ENCODE measurements around the gene TGM5.
"Not testable (repeated sequence)": the region's sequence is repeated elsewhere in the genome, so short reads cannot be mapped to it uniquely, and the experiment has no call there.

TGM5 gene, protein sequence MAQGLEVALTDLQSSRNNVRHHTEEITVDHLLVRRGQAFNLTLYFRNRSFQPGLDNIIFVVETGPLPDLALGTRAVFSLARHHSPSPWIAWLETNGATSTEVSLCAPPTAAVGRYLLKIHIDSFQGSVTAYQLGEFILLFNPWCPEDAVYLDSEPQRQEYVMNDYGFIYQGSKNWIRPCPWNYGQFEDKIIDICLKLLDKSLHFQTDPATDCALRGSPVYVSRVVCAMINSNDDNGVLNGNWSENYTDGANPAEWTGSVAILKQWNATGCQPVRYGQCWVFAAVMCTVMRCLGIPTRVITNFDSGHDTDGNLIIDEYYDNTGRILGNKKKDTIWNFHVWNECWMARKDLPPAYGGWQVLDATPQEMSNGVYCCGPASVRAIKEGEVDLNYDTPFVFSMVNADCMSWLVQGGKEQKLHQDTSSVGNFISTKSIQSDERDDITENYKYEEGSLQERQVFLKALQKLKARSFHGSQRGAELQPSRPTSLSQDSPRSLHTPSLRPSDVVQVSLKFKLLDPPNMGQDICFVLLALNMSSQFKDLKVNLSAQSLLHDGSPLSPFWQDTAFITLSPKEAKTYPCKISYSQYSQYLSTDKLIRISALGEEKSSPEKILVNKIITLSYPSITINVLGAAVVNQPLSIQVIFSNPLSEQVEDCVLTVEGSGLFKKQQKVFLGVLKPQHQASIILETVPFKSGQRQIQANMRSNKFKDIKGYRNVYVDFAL

DNA sequence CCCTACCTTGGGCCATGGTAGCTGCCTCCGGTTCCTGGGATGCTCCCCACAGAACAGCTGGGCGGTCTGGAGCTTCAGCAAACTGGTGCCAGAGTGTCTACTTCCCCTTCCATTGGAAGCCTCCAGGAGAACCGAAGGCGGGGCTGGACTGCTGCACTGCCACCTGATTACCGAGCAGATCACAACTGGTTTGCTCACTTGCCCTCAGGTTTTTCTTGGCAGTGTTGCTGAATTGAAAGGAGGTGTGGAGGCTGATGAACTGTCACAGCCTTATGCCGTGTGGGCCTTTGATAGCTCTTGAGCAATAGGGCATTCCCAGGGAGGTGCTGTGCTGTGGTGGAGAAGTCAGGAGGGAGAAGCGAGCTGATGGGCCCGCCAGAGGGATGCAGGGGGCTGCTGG, at the start of gene TGM5:
TGM5 (minus strand) TSS at position 95 of the 400 bp plus-strand sequence; CDS start at position 16, 79 bp downstream.
- no peak for DNase-seq

DNA sequence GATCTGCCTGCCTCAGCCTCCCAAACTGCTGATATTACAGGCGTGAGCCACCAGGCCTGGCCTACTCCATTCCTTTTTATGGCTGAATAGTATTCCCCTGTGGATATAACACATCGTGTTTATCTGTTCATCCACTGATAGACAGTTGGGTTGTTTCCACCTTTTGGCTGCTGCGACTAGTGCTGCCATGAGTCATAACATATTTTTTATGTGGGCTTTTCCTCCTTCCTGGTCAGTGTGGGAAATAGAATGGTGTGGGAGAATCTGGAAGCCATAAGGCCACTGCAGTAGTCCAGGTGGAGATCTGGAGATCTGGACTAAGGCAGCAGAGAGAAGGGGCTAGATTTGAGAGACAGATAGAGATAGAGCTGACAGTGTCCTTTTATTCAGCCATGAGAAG, 47.4 kb upstream of the TGM5 start:
- no peak for DNase-seq

DNA sequence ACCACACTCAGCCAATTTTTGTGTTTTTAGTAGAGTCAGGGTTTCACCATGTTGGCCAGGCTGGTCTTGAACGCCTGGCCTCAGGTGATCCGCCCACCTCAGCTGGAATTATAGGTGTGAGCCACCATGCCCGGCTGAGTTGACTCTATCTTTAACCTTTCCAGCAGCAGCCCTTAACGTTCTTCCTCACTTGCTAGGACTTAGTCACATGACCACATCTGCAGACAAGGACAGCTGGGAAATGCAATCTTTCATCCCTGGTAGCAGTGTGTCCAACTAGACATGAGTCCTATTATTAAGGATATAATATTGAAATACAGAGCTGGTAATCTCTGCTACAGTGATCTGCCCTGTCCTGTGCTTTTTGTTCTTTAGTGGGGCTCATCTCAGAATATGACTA, 45.6 kb upstream of the TGM5 start:
- DNase-seq: no peak

DNA sequence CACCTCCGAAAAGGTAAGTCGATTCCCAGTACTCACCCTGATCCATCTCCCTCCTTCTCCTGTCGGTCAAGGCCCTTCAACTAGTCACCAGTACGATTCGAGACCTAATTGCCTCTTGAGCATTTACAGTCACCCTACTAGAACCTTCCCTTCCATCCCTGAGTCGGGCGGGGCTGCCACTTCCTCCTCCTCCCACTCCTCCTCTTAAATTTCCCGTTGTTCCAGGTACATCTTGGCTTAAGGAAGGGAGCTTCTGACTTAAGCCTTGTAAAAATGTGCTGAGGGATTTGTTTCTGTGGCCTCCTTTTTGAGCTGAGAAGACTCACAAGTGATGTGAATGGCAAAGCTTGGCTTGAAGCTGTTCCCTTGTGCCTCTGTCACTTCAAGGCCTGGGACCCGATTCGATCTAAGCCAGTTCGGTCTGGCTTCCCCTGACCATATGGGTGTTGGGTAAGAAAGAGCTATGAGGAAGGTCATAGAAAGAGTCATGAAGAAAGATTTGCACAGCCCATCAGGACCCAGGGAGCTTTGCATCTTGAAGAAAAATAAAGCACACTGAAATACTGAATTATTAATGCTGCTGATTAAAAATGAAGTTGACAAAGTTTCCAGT, 35.6 kb upstream of the TGM5 start, which contains the start of gene TGM7:
TGM7 (minus strand) TSS at position 51 of the 613 bp plus-strand sequence.
- DNase-seq: no peak

DNA sequence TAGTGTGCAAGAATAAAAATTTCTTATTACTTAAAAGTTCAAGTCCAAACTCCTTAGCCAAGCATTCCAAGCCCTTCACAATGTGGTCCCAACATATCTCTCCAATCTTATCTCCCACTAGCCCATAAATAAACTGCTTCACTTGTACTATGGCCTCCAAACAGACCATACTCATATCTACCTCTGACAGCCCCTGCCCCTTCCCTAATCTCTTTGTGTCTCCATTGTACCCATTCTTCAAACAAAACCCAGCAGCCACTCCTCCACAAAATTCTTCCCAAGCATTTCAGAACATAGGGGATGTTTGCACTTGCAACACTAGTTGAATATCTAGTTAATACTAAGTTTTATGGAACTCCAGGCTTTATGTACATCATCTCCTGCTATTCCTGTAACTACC, 33.2 kb upstream of the TGM5 start:
- no peak for DNase-seq

DNA sequence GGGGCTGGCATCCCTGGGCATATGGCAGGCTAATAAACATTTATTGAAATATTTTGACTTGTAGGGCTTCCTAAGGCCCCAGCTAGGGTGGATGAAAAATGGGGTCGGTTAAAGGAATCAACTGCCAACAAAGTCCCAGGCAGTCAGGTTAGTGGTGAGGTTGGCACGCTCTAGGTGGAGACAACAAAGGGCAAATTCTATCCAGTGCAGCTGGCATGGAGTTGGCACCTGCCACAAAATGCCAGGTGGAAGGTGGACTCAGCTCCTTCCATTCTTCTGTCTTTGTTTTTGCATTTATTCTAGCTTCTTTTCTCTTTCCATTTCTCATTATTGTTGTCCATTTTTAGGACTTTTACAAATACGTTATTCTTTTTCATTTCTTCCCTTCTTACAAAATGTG, 32.7 kb upstream of the TGM5 start:
- DNase-seq: no peak

DNA sequence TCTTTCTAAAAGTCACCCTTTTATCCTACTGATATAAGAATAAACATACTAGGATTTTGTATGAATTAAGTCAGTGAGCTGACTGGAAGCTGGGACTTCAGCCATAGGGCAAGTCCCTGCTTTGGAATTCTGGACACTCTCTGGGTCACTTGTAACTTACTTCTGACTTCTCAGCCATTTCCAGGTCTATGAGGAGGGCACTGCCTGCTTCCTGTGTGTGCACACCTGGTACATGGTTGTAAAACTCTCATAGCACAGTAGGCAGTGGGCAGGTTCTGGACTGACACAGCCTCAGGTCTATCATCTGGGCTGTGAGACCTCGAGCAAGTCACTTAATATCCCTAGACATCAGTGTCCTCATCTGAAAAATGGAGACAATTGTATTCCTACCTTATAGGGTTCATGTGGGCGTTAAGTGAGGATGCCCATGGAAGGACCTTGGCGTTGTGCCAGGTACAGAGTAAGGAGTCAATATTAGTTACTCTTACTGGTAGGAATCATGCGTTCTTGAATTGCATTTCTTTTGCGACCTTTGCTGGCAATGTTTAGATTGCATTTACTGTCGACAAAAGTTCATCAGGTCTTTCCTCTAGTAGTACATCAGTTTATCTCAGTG, 27.5 kb upstream of the TGM5 start:
- DNase-seq: no peak

DNA sequence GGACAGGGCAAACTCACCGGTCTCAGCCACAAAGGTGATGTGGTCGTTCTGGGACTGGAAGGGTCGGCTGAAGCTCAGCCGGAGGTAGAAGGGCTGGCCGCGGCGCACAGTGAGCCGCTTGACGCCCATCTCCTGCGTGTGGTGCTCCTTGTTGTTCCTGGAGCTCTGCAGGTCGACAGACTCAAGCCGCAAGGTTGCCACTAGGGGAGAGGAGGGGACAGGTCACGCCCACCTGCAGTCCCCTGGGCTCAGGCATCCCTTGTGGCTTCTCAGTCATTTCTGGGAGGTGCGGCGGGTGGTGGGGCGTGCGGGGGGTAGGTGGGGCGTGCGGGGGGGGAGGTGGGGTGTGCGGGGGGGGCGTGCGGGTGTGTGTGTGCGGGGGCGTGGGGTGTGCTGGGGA, 26.7 kb upstream of the TGM5 start:
- DNase-seq: peak in 1 of 2 donors; percentile 6

DNA sequence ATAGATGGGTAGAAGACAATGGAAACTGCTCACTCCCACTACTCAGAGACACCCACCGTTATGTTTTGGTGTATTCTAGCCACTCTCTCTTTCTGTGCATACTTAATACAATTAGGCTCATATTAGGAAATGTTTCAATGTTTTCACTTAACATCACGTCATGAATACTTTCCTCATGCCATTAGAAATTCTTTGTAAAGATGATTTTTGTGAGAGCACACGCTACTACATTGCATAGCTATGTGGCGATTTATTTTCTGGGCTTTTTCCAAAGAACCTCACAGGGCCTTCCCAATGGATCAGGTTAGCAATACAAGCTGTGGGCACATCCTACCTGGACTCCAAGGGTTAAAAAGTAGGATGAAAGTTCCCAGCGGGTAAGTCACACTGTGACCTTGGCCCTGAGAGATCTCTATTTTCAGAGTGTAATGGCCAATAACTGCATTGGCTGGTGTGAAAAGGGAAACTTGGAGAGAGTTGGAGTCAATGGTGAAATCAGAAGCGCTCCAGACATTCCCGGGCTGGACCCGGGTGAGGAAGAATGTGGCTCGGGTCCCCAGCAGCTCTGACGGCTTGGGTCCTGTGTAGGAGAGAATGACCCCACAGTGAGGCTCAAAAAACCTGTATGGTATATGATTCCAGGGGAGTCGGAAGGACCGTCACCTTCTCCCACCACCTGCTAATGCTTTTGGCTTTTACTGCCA, 25.8 kb upstream of the TGM5 start:
- no peak for DNase-seq

DNA sequence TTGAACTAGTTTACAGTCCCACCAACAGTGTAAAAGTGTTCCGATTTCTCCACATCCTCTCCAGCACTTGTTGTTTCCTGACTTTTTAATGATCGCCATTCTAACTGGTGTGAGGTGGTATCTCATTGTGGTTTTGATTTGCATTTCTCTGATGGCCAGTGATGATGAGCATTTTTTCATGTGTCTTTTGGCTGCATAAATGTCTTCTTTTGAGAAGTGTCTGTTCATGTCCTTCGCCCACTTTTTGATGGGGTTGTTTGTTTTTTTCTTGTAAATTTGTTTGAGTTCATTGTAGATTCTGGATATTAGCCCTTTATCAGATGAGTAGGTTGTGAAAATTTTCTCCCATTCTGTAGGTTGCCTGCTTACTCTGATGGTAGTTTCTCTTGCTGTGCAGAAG, 22.9 kb upstream of the TGM5 start:
- not testable (repeated sequence) for DNase-seq

DNA sequence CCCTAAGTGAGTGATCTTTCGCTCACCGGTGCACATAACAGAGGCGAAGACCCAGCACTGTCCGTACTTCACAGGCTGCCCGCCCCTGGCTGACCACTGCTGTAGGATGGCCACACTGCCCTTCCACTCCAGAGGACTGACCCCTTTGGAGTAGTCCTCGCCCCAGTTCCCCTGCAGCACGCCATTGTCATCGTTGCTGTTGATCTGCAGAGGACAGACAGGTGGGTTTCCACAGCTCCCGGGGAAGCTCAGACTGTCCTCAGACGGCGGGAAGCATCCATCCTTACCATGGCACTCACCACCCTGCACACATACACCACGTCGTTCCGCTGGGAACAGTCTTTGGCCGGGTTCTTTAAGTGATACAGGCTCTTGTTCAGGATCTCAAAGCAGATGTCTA, 20.5 kb upstream of the TGM5 start:
- DNase-seq: no peak

DNA sequence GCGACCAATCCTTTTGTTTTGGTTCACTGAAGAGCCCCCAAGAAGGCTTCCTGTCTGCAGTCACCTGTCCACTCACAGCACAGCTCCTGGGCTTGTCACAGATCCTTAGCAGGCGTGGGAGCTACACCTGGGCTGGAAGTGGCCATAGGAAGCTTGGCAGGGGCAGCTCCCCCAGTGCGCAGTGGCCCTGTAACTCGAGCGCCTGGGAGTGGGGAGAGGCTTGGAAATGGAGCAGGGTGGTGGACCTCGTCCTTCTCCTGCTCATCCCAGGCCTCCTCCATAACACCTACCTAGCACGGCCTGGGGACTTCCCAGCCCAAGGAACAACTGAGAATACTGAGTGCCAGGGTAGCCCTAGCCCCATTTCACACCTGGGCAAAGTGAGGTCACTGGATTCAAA, 19.3 kb upstream of the TGM5 start:
- DNase-seq: no peak

DNA sequence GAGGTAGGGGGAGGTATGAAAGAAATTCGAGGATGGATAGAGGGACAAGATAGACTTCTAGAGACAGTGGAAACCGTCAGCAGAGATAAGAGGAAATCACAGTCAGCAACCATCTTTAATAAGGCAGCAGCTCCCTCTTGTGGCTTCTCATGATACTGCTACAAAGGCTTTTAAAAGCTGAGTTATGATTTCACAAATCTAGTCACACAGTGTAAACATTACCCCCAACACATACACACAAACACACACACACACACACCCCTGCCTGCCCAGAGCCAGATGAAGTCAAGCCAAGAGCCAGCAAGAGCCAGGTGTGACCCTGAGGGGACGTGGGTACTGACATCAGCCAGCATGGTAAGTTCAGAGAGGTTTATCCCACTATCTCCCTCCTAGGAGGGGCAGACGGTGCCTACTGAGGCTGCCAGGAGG, 18.9 kb upstream of the TGM5 start:
- DNase-seq: peak; percentile 46 to 70

DNA sequence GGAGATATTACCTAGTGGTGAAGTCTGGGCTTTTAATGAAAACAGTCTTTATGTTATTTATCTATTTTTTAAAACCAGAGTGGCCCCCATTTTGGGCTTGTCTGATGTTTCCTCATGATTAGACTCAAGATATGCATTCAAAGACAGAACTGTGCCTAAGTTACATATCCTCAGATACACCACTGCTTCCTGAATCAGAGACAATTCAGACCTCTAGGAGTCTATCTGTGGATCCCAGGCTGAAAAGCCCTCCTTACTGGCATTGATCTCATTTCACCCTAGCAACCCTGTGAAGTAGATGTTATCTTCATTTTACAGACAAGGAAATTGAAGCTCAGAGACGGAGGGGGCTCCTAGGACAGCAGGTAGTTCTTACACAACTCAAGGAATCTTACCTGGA, 16.8 kb upstream of the TGM5 start:
- DNase-seq: no peak

DNA sequence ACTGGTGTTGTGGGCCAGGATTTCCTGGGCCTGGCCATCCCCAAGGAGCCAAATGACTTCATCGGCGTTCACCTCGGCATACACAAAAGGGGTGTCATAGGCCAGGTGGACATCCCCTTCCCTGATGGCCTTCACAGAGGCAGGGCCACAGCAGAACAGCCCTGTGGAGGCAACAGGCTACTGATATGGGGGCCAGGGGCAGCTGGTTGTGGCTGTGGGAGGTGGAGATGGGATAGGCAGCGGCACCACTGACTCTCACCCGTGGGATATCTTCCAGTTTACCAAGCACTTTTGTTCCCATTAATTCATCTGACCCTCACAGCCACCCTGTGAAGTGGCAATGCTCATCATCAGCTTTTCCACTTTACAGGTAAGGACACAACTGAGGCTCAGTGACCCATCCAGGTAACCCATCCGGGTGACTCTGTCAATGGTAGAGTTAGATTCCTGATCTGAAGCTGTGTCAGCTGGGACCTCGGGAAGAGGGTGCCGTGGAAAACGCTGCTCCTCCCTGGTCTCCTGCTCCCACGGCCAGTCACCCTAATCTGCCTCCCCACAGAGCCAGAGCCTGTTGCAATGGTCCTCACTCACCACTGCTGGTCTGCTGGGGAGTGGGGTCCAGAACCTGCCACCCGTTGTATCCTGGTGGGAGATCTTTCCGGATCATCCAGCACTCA, 15.3 kb upstream of the TGM5 start:
- DNase-seq: no peak

DNA sequence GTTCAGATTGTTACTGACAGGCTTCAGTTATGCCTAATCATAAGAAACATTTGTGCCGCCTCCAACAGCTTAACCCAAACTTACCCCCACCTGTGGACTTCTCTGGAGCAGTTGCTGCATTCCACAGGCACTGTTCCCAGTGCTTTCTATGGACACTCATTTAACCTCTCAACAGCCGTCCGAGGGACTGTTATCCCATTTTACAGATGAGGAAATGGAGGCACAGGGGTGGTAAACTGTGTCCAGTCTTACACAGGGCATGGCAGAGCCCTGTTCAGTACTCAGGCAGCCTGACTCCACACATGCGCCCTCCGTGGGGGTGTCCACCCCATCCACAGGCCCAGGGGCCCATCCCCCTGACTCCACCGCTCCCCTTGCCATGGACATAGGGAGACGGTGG, 14.3 kb upstream of the TGM5 start:
- DNase-seq: no peak

DNA sequence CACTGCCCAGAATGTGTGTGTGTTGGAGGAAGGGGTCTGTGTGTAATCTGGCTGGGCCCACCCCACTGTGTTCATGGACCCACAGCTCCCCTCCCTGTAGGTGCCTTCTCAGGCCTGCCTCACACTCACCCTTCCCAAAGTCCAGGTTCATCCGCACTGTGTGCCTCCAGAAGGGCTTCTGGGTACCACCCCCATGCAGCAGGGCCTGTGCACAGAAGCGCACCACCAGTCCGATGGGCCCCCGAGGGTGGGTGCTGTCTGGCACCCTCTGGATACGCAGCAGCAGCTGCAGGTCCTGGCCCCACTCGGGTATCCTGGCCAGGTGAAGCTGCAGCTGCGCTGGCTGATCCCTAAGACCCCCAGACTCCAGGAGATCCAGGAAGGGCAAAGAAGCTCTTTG, 12.8 kb upstream of the TGM5 start:
- no peak for DNase-seq

DNA sequence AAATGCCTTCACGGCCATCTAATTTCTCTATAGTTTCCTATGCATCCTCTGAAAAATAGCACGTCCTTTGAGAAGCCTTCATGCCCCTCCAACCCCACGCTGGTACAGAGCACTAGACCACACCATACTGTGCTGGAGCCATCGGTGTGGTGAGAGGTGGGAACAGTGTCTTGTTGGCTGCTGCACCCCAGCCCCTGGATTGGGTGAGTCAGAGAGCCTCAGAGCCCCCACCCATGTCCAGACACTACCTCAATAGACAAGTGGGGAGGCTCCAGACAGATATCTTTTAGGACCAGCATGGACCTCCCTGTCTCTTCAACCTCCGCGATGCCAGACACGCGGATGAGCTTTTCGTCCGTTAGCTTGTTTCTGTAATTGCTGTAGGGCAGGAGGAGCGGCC, 12.1 kb upstream of the TGM5 start:
- no peak for DNase-seq

DNA sequence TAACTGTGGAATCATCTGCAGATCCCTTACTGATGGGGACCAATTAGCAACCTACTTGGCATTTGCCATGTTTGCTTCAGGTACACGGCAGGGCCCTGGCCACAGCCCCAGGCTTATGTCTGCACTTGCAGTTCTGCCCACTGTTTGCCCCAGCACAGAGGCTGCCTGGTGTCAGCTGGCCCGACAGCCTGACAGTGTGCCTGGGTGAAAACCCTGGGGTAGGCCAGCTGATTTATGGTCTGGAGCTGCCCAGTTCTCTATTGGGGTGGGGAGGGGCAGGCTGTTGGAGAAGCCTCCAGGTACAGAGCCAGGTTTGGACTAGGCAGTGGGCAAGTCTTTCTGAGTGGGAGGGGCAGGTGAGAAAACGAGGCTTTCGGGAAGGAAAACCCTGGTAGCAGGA, 11.2 kb upstream of the TGM5 start:
- DNase-seq: no peak

DNA sequence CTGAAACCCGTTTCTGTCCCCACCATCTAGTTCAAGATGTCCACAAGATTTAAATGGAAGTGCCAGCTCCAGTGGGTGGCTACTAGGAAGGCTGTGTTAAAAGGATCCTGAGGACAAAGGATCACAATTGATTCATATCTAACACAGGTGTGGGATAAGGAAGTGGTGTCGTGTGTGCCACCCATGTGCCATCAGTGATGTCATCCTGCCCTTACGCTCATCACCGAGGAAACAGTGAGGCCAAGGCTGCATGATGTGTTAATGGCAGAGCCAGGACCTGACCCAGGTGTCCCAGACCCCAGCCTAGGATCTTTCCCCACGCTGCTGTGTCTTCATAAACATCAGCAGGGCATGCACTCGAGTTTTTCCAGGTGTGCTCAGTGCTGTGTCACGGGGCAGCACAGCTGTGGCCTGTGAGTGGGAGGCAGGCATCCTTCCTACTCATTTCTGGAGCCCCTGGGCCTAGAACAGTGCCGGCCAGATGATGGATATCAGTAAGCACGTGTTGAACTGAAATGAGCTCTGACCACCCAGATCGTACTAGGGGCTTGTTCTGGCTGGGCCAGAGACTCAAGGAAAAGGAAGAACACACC, 10.6 kb upstream of the TGM5 start:
- no peak for DNase-seq

DNA sequence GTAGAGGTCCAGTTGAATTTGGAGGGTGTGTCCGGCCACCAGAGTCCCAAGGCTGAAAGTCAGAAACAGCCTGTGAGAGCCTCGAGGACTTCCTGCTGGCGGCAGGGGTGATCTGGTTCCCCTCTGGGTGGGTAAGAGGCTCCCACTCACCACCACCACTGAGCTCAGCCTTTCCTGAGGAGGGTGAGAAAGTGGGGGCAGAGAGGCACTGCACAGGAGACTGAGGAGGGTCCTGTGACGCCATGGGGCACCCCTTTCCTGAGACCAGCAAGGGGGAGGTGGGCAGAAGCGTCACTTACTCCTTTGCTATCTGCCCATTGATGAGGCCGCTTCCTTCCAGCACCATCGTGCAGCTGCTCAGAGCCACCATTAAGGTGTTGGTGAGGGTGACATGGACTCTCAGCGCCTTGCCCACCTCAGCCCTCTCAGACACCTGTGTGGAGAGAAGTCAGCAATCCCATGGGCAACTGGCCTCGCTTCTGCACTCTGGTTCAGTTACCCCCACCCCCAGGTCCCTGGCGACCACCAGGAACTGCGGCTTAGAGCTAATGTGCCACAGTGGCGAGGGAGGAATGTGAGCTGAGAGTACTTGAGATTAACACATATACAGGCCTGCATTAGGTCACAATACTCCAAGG, 10.0 kb upstream of the TGM5 start:
- DNase-seq: no peak

Measured in CD4-positive, alpha-beta T cell treated with Interleukin-1 beta for 1 hour (primary cell).